ENCODE results near the gene HTR5A. TPM values are rescaled to one million over a fixed set of nuclear protein-coding genes. Genes with fewer than 3 reads are reported as not detected.

Gene HTR5A
- total RNA-seq, 1 donor from 2014 or later = not detected

- DNase-seq (ENCODE audit: low spot score) = no peak
These were observed 14.8 kb downstream of the HTR5A start for GRCh38 chr7:155084969-155085368.

- no peak for DNase-seq (ENCODE audit: low spot score)
These were observed 20.6 kb downstream of the HTR5A start for GRCh38 chr7:155090684-155091083.

- DNase-seq (ENCODE audit: low spot score) = no peak
These were observed 23.5 kb downstream of the HTR5A start for GRCh38 chr7:155093596-155093995.

GRCh38 chr7:155094636-155095135 lies 24.6 kb downstream of the HTR5A start:
- DNase-seq (ENCODE audit: low spot score) = no peak

- DNase-seq (ENCODE audit: low spot score) = no peak
These were observed 27.2 kb downstream of the HTR5A start for GRCh38 chr7:155097338-155097737.

GRCh38 chr7:155103839-155104238 lies 33.7 kb downstream of the HTR5A start:
- DNase-seq (ENCODE audit: low spot score) = no peak

GRCh38 chr7:155104913-155105312 lies 34.8 kb downstream of the HTR5A start:
- DNase-seq (ENCODE audit: low spot score) = no peak

- no peak for DNase-seq (ENCODE audit: low spot score)
These were observed 36.2 kb downstream of the HTR5A start for GRCh38 chr7:155106356-155106755.

GRCh38 chr7:155107126-155107525 lies 37.0 kb downstream of the HTR5A start:
- DNase-seq (ENCODE audit: low spot score) = no peak

GRCh38 chr7:155108144-155108901 lies 38.2 kb downstream of the HTR5A start:
- DNase-seq (ENCODE audit: low spot score) = no peak

- no peak for DNase-seq (ENCODE audit: low spot score)
These were observed 39.0 kb downstream of the HTR5A start for GRCh38 chr7:155109121-155109520.

- peak; percentile 55 for DNase-seq (ENCODE audit: low spot score)
These were observed 45.2 kb downstream of the HTR5A start for GRCh38 chr7:155115288-155115687.

GRCh38 chr7:155119801-155120382 lies 49.8 kb downstream of the HTR5A start:
- DNase-seq (ENCODE audit: low spot score) = peak; percentile 39

- DNase-seq (ENCODE audit: low spot score) = peak; percentile 59
These were observed 50.3 kb downstream of the HTR5A start for GRCh38 chr7:155120460-155120859.

GRCh38 chr7:155122831-155123230 lies 52.7 kb downstream of the HTR5A start:
- DNase-seq (ENCODE audit: low spot score) = no peak

GRCh38 chr7:155123413-155123812 lies 53.3 kb downstream of the HTR5A start:
- no peak for DNase-seq (ENCODE audit: low spot score)

GRCh38 chr7:155124706-155125105 lies 54.6 kb downstream of the HTR5A start:
- DNase-seq (ENCODE audit: low spot score) = peak; percentile 68

- peak; percentile 71 for DNase-seq (ENCODE audit: low spot score)
These were observed 59.1 kb downstream of the HTR5A start for GRCh38 chr7:155129186-155129585.

- peak; percentile 64 for DNase-seq (ENCODE audit: low spot score)
These were observed 59.7 kb downstream of the HTR5A start for GRCh38 chr7:155129789-155130188.

GRCh38 chr7:155130493-155130892 lies 60.4 kb downstream of the HTR5A start:
- peak; percentile 47 for DNase-seq (ENCODE audit: low spot score)

GRCh38 chr7:155131090-155131489 lies 61.0 kb downstream of the HTR5A start:
- DNase-seq (ENCODE audit: low spot score) = peak; percentile 84

- peak; percentile 77 for DNase-seq (ENCODE audit: low spot score)
These were observed 62.3 kb downstream of the HTR5A start for GRCh38 chr7:155132431-155132830.
